GM12875 (cell line): ENCODE results near the gene ZFHX3.

ENCODE experiments used
- H3K4me3 ChIP-seq: one replicate; pipeline ENCODE4 v1.5.1; 2011; ENCODE audit warnings: low read depth, low read length, control low read depth
- TF ChIP-seq, protein P1 (sequence below): IDR thresholded peaks from 2 replicates; pipeline ENCODE4 v1.5.1; 2011; ENCODE audit warnings: low read depth, mild to moderate bottlenecking, control low read depth, inconsistent platforms, low read length, moderate library complexity, borderline replicate concordance; ENCODE audit not compliant: insufficient read depth

ZFHX3 gene

GRCh38 chr16:72793716-72794115 is 254.2 kb downstream of the ZFHX3 start:
- H3K4me3 ChIP-seq, result no peak overlapping the region
- TF ChIP-seq, protein P1, sequence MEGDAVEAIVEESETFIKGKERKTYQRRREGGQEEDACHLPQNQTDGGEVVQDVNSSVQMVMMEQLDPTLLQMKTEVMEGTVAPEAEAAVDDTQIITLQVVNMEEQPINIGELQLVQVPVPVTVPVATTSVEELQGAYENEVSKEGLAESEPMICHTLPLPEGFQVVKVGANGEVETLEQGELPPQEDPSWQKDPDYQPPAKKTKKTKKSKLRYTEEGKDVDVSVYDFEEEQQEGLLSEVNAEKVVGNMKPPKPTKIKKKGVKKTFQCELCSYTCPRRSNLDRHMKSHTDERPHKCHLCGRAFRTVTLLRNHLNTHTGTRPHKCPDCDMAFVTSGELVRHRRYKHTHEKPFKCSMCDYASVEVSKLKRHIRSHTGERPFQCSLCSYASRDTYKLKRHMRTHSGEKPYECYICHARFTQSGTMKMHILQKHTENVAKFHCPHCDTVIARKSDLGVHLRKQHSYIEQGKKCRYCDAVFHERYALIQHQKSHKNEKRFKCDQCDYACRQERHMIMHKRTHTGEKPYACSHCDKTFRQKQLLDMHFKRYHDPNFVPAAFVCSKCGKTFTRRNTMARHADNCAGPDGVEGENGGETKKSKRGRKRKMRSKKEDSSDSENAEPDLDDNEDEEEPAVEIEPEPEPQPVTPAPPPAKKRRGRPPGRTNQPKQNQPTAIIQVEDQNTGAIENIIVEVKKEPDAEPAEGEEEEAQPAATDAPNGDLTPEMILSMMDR, result no peak

- no peak overlapping the region for H3K4me3 ChIP-seq
- TF ChIP-seq, protein P1, result no peak
Measured at GRCh38 chr16:72793017-72793416, 254.9 kb downstream of the ZFHX3 start.

GRCh38 chr16:72791786-72792185 is 256.1 kb downstream of the ZFHX3 start:
- H3K4me3 ChIP-seq, result no peak overlapping the region
- TF ChIP-seq, protein P1, result no peak

- H3K4me3 ChIP-seq, result no peak overlapping the region
- TF ChIP-seq, protein P1, result no peak
Measured at GRCh38 chr16:72789921-72790320, 258.0 kb downstream of the ZFHX3 start.

- TF ChIP-seq, protein P1, result no peak
- no peak overlapping the region for H3K4me3 ChIP-seq
Measured at GRCh38 chr16:72789465-72789864, 258.5 kb downstream of the ZFHX3 start.

- TF ChIP-seq, protein P1, result no peak
- no peak overlapping the region for H3K4me3 ChIP-seq
Measured at GRCh38 chr16:72788269-72788809, 259.6 kb downstream of the ZFHX3 start.

GRCh38 chr16:72787514-72788268 is 260.2 kb downstream of the ZFHX3 start:
- TF ChIP-seq, protein P1, result no peak
- H3K4me3 ChIP-seq, result peak overlapping the region; percentile 19
